Activated CD4-positive, alpha-beta T cell treated with anti-CD3 and anti-CD28 coated beads for 4 hours (primary cell): ENCODE data around the gene CDH4.
"Not testable (repeated sequence)": the region's sequence is repeated elsewhere in the genome, so short reads cannot be mapped to it uniquely, and the experiment has no call there.

ENCODE experiments used
- DNase-seq, 2 donors: peaks; one replicate each; pipeline ENCODE4 v3.0.0-alpha.2; 2020

The CDH4 gene

DNA sequence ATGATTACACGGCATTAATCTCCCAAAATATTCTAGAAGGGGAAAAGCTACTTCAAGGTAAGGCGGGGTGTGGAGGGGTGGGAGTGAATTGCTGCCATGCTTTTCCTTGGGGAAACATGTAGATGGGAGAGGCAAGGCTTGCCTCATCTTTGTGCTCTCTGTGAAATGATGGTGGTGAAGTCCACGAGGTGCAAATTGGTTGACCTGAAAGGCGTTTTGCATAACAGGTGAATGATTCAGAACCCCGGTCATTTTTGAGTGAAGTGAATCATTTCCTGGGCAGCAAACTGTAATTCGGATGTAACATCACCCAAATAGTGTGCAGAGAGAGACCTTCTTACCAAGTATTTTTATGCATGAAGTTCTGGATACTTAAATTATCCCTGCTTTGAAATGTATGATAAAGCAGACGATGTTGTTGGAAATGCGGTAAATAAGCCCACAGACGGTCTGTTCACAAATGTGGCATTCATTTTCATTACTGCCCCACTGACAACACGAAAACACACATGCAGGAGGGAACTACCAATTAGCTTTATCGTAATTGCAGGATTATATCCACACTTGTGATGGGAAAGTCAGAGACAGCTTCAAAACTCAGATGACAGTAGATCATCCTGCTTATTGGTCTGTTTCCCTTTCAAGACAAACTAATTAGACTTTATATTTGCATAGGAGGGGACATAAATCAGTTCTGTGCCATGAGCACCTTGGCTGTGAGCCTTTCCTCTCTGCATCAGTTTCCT, 3.0 kb downstream of the CDH4 start:
- DNase-seq = no peak

DNA sequence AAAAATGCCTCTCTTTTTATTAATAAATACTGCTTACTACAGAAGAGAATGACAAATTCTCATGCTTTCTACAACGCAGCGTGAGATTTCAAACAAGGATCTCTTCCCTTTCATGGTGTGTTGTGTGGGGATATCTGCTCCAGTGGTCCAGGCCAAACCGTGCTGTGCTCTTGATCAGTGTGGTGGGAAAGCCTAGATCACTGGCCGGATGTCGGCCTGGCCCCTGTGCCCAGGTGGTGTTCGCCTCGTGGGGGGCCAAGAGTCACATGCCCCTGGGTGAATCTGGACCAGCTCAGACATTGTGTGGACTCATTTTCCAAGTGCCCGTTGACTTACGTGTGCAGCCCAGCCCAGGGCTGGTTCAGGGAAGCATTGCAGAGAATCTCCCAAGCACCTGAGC, 4.3 kb downstream of the CDH4 start:
- DNase-seq = no peak

- DNase-seq = no peak
These were observed 4.8 kb downstream of the CDH4 start for GRCh38 chr20:61256824-61257223.

DNA sequence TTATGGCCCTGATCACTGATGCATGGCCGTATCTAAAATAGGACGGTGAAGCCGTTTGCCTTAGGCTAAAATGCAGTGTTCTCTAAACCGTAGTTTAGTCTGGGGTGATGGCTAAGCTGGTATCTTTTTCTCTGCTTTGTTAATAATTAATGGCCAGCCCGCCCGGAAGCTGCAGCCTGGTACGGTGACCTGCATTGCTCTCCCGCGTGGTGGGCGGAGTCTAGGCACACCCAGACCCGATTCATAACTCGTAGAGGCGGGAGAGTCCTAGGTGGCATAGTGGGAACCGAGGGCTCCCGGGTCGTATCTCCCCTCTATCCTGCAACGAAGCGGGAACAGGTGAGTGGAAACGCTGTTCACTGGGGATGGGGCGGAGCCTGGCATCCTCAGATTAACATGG, 5.5 kb downstream of the CDH4 start:
- no peak for DNase-seq

GRCh38 chr20:61259741-61260140, 7.7 kb downstream of the CDH4 start:
- DNase-seq = no peak

DNA sequence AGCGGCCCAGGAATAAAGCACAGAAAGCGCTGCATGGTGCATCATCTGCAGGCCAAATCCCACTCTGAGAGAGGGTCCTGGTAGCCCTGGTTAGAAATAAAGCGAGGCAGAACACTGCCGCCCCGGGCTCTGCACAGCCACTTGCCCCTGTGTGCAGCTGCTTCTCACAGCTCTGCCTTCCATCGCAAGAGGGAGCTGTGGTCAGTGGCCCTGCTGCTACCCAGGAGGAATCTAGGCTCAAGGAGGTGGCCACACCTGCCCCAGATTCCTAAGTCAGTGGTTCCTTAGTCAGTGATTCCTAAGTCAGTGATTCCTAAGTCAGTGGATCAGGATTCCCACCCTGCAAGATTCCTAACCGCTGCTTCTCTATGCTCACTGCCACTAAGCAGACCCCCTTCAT, 8.8 kb downstream of the CDH4 start:
- no peak for DNase-seq

DNA sequence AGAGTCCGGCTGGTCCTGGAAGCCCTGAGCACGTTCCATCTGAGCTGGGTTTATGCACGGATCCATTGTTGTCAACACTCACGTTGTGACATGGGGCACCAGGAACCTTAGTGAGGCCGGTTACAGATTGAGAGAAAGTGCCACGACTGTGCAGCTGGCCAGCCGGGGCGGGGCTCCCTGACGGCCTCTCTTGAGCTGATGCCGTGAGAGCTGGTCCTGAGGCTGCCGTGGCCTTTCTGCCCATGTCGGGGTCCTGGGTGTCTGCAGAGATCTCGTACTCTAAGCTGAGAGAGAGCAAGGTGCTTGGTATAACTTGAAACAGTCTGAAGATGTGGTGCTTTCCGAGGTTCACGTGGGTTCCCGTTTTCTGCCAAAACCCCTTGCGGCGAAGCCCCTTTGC, 10.0 kb downstream of the CDH4 start:
- no peak for DNase-seq

GRCh38 chr20:61262514-61262913, 10.5 kb downstream of the CDH4 start:
- DNase-seq = no peak

DNA sequence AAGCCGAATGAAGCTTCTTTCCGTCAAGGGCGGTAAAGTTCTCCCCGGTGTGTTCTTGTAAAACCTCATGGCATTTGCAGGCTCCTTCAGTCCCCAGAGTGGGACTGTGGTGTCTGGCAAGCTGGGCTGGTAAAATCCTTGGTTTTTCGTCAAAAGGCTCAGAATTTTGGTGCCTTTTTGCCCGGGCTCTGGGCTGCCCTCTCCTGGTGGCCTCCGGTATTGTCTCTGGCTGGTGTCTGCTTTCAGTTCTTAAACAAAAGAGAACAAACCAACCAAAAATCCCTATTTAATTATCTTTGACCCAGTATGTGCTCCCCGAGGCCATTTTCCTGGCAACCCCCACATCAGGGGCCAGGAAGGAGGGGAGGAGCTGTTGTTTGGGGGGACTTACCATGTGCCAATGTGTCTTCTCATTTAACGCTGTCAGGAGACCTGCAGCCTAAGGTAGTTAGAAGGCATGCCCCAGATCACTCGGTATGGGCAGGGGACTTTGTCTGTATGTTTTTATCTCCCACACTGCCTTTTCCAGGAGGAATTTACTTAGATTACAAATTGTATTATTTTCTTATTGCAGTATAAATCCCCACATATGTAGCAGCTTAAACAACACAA, 11.1 kb downstream of the CDH4 start:
- DNase-seq = peak in 1 of 2 donors; percentile 7

DNA sequence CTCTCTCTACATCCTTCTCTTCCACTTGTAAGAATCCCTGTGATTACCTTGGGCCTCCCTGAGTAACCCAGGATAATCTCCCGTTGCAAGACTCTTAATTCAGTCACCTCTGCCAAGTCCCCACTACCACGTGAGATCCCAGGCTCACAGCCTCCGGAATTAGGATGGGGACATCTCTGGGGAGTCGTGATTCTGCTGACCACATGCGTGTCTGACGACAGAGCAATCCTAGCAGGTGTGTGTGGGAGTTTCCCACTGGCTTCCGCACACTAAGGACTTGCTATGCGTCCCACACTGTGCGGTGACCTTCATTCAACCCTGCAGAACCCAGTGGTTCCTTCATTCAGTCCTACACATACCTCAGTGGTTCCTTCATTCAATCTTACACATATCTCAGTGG, 11.9 kb downstream of the CDH4 start:
- no peak for DNase-seq

DNA sequence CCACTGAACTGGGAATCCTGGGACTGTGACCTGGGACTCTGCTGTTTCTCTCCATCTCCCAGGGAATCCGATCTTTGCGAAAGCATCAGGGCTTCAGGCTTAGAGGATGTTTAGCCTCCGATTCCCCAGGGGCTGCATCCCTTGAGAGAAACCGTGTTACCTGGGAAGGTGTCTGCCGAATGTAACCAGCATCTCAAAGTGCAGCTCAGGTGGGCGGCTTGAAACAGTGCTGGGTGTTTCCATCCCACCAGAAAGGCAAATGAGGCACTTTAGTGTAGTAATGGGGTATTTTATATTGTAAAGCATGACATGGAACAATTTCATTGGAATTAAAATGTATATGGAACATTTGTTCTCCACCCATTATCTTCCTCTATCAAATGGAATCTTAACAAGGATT, 15.2 kb downstream of the CDH4 start:
- no peak for DNase-seq

DNA sequence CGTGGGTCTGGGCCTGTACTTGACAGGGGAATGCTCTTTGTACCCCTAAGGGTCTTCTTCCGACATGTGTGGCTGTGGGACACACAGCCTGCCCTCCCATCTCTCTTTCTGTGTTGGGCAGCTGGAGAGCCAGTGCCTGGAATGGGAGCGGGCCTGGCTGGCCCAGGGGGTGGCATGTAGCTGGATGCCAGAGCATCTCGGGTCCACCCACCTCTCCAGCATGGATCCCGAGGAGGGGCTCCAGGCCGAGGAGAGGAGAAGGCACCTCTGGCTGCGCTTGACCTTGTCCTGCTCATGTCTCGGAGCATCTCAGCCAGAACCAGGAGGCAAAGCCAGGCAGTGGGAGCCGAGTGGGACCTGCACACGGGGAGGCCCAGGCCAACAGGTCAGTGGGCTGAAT, 16.0 kb downstream of the CDH4 start:
- DNase-seq = no peak

- no peak for DNase-seq
These were observed 19.5 kb downstream of the CDH4 start for GRCh38 chr20:61271312-61272231.

- not testable (repeated sequence) for DNase-seq
These were observed 21.0 kb downstream of the CDH4 start for GRCh38 chr20:61273024-61273423.

DNA sequence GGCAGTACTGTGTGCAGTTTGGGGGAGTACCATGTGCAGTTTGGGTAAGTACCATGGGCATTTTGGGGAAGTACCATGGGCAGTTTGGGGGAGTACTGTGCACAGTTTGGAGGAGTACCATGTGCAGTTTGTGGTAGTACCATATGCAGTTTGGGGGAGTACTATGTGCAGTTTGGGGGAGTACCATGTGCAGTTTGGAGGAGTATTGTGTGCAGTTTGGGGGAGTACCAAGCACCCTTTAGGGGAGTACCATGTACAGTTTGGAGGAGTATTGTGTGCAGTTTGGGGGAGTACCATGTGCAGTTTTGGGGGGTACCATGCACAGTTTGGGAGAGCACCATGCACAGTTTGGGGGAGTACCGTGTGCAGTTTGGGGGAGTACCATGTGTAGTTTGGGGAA, 21.6 kb downstream of the CDH4 start:
- not testable (repeated sequence) for DNase-seq

GRCh38 chr20:61274326-61274725, 22.3 kb downstream of the CDH4 start:
- no peak for DNase-seq

DNA sequence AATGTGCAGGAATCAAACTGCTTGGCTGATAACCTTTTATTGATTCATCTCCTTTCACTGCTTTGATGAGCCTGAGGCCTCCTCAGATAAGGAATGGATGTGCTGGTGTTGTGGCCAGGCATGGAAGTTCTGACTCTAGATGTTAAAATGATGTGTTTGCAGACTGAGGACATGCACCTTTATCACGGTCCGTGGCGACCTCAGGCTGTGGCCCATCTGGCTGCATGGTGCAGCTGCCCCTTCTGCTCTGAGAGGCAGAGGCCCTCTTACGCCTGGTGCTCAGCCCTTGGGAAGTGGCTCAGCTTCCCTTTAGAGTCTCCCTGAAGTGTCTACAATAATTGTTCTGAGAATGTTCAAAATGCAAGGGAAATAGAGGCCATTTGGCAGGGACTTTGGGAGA, 26.2 kb downstream of the CDH4 start:
- no peak for DNase-seq

GRCh38 chr20:61279621-61280150, 27.6 kb downstream of the CDH4 start:
- no peak for DNase-seq

GRCh38 chr20:61280217-61280980, 28.3 kb downstream of the CDH4 start:
- no peak for DNase-seq

DNA sequence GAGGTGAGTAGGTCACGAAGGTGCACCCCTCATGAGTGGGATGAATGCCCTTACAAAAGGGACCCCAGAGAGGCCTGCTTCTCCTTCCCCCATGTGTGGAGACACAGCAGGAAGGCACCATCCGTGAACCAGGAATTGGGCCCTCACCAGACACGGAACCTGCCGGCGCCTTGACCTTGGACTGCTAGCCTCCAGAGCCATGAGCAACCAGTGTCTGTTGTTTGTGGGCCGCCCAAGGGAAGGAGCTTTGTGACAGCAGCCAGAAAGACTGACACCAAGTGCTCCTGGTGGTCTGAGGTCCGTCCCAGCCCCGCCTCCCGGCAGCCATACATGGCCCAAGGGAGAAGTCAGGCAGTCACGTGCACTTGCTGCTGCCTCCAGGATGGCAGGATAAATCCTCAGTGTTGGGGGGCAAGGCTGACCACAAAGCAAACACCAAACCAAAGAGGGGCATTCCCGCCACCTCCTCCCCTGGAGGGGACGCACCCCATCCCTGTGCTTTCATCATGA, 29.3 kb downstream of the CDH4 start:
- no peak for DNase-seq

DNA sequence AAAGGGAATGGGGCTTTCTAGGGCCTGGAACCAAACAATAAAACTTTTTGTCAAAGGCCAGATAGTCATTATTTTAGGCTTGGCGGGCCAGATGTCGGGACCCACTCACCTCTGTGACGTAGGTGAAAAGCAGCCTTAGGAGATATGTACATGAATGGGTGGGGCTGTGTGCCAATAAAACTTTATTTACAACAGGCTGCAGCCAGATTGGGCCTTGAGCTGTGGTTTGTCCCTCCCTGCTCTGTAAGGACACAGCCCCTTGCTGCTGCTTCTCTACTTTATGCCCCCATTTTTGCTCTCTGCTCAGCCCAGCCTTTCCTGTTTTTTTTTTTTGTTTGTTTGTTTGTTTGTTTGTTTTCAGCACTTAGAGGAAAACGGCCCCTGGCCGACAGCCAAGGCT, 32.7 kb downstream of the CDH4 start:
- DNase-seq = no peak

GRCh38 chr20:61285152-61285645, 33.1 kb downstream of the CDH4 start:
- no peak for DNase-seq
